OCI-M1 (cell line): ENCODE measurements around the gene GPR153.

ENCODE experiments used
- DNase-seq: peaks from one replicate; lab custom pipeline; 2025; lab: John Stamatoyannopoulos, UW

GPR153 gene

GRCh38 chr1:6248932-6249738, 11.8 kb downstream of the GPR153 start:
- DNase-seq, result no peak

- no peak for DNase-seq
Observed at GRCh38 chr1:6248161-6248776, 12.6 kb downstream of the GPR153 start.

- no peak for DNase-seq
Observed at GRCh38 chr1:6247651-6248050, 13.2 kb downstream of the GPR153 start.

GRCh38 chr1:6246497-6247467, 14.1 kb downstream of the GPR153 start:
- DNase-seq, result peak; percentile 79

- DNase-seq, result peak; percentile 34
Observed at GRCh38 chr1:6245869-6246496, 14.9 kb downstream of the GPR153 start.

GRCh38 chr1:6245086-6245868, 15.6 kb downstream of the GPR153 start:
- DNase-seq, result peak; percentile 90

GRCh38 chr1:6244401-6245049, 16.4 kb downstream of the GPR153 start:
- DNase-seq, result no peak

GRCh38 chr1:6243993-6244392, 16.9 kb downstream of the GPR153 start, which contains the start of gene HES3:
HES3 (plus strand) TSS chr1:6244179; CDS start chr1:6244366, 187 bp downstream.
- no peak for DNase-seq

- DNase-seq, result no peak
Observed at GRCh38 chr1:6243053-6243834, 17.7 kb downstream of the GPR153 start.

- DNase-seq, result no peak
Observed at GRCh38 chr1:6241887-6242740, 18.8 kb downstream of the GPR153 start.

GRCh38 chr1:6241107-6241886, 19.6 kb downstream of the GPR153 start:
- DNase-seq, result no peak

GRCh38 chr1:6239950-6240768, 20.7 kb downstream of the GPR153 start:
- DNase-seq, result no peak

GRCh38 chr1:6239213-6239752, 21.6 kb downstream of the GPR153 start:
- no peak for DNase-seq

- no peak for DNase-seq
Observed at GRCh38 chr1:6237093-6237492, 23.8 kb downstream of the GPR153 start.

- DNase-seq, result no peak
Observed at GRCh38 chr1:6235296-6235677, 25.6 kb downstream of the GPR153 start.

GRCh38 chr1:6234502-6235295, 26.2 kb downstream of the GPR153 start:
- peak; percentile 58 for DNase-seq
